HepG2 (cell line): ENCODE measurements around the gene TRPM5. TPM values are rescaled to one million over a fixed set of nuclear protein-coding genes. Genes with fewer than 3 reads are reported as not detected.

Experiments
- ATAC-seq: fragments of 200-7000 bp; cut with Tn5 transposase; 3 replicates; pipeline ENCODE4 v1.9.1; 2020; ENCODE audit warnings: mild to moderate bottlenecking, moderate library complexity
- BruUV-seq: library from RNA; stranded (reverse); fragments of 400-500 nt; replicated peaks from 2 replicates; lab custom pipeline; 2021; lab: Mats Ljungman, UMichigan
- CTCF ChIA-PET: fragments of 300-600 bp; formaldehyde crosslinking; extraction: SDS; loops from one replicate; lab custom pipeline; 2021; ENCODE audit warnings: low total read pairs, inconsistent platforms, low intra/inter-chr PET ratio; lab: Yijun Ruan, JAX
- POLR2A ChIA-PET: fragments of 350-600 bp; sonication (Branson Sonifier 250); formaldehyde crosslinking; loops from one replicate; lab custom pipeline; 2020; ENCODE audit warnings: antibody characterized with exemption, inconsistent platforms; lab: Yijun Ruan, JAX
- DNase-seq: peaks from one replicate; pipeline ENCODE4 v3.0.0-alpha.2; 2015; ENCODE audit warnings: low spot score
- FAIRE-seq: peaks from 3 replicates; lab custom pipeline; 2011; peaks lifted over from hg19 to GRCh38; lab: Jason Lieb, UNC
- H2AFZ ChIP-seq: one replicate; pipeline ENCODE4 v1.6.1; 2011; ENCODE audit warnings: low read length, inconsistent platforms
- H3K27ac ChIP-seq: fragments of 300-600 bp; 3 replicates; pipeline ENCODE4 v1.8.0; 2011; ENCODE audit warnings: mixed run types, mild to moderate bottlenecking, mixed read lengths, low read length, inconsistent platforms; ENCODE audit not compliant: insufficient read depth; ENCODE audit errors: extremely low read length
- H3K27me3 ChIP-seq, 2 experiments: fragments of 200-600 bp in 1 of 2; 2 replicates in 1 of 2; 3 replicates in 1 of 2; pipeline versions ENCODE4 v1.6.0 to v1.8.0; 2011; ENCODE audit warnings: low read length in 2 of 2, mild to moderate bottlenecking in 2 of 2, moderate library complexity in 2 of 2, inconsistent platforms in 1 of 2; ENCODE audit not compliant: insufficient read depth in 2 of 2, control insufficient read depth in 1 of 2
- H3K36me3 ChIP-seq, 2 experiments: fragments of 200-600 bp in 1 of 2; replicated peaks in 1 of 2; 2 replicates in 1 of 2; 3 replicates in 1 of 2; pipeline versions ENCODE4 v1.5.1 to v1.8.0; 2011; ENCODE audit warnings: low read length in 2 of 2, inconsistent platforms in 1 of 2; ENCODE audit not compliant: insufficient read depth in 2 of 2, control insufficient read depth in 1 of 2
- H3K4me1 ChIP-seq: 2 replicates; pipeline ENCODE4 v1.5.1; 2012; ENCODE audit warnings: low read length, inconsistent platforms; ENCODE audit not compliant: insufficient read depth
- H3K4me2 ChIP-seq: 2 replicates; pipeline ENCODE4 v1.6.0; 2011; ENCODE audit warnings: low read depth, low read length, inconsistent platforms
- H3K4me3 ChIP-seq, 3 experiments: fragments of 200-600 bp in 1 of 3; sonication (generic), shearing (Covaris generic) in 1 of 3; replicated peaks in 1 of 3; 2 replicates each; pipeline ENCODE4 v1.5.1; 2011 to 2016; ENCODE audit warnings: low read length in 3 of 3, inconsistent platforms in 2 of 3, low read depth in 2 of 3, mild to moderate bottlenecking in 2 of 3, control low read depth in 1 of 3, mixed read lengths in 1 of 3; ENCODE audit not compliant: insufficient read depth in 1 of 3
- H3K79me2 ChIP-seq: one replicate; pipeline ENCODE4 v1.6.1; 2011; ENCODE audit warnings: low read length, inconsistent platforms; ENCODE audit not compliant: insufficient read depth
- H3K9ac ChIP-seq: 2 replicates; pipeline ENCODE4 v1.6.0; 2011; ENCODE audit warnings: mild to moderate bottlenecking, low read depth, low read length, inconsistent platforms; ENCODE audit not compliant: insufficient read depth
- H3K9me3 ChIP-seq: 2 replicates; pipeline ENCODE4 v1.5.1; 2012; ENCODE audit warnings: mild to moderate bottlenecking, low read length
- H4K20me1 ChIP-seq: 2 replicates; pipeline ENCODE4 v1.6.0; 2011; ENCODE audit warnings: inconsistent platforms, mild to moderate bottlenecking, low read length, moderate library complexity; ENCODE audit not compliant: insufficient read depth
- AFF4 ChIP-seq: sonication (generic); formaldehyde crosslinking; IDR thresholded peaks from 2 replicates; pipeline ENCODE4 v1.4.0; 2020; ENCODE audit warnings: missing genetic modification reagents
- CBX5 ChIP-seq: sonication (generic); formaldehyde crosslinking; IDR thresholded peaks from 2 replicates; pipeline ENCODE4 v1.4.0; 2020; ENCODE audit warnings: missing genetic modification reagents, borderline replicate concordance
- CENPT ChIP-seq: sonication (generic); formaldehyde crosslinking; IDR thresholded peaks from 2 replicates; pipeline ENCODE4 v1.8.0; 2022; ENCODE audit warnings: low read depth, mild to moderate bottlenecking, moderate library complexity, missing genetic modification reagents
- DMTF1 ChIP-seq: sonication (generic); formaldehyde crosslinking; IDR thresholded peaks from 2 replicates; pipeline ENCODE4 v1.4.0; 2020; ENCODE audit warnings: mild to moderate bottlenecking, missing genetic modification reagents
- MED13 ChIP-seq: sonication (generic); formaldehyde crosslinking; IDR thresholded peaks from 2 replicates; pipeline ENCODE4 v1.5.0; 2020; ENCODE audit warnings: missing genetic modification reagents
- MXD3 ChIP-seq: IDR thresholded peaks from 2 replicates; pipeline ENCODE4 v1.6.1; 2016; ENCODE audit warnings: mild to moderate bottlenecking, missing biosample characterization, missing genetic modification reagents
- NAIF1 ChIP-seq: sonication (generic); formaldehyde crosslinking; IDR thresholded peaks from 2 replicates; pipeline ENCODE4 v1.5.0; 2020; ENCODE audit warnings: mild to moderate bottlenecking, missing genetic modification reagents, borderline replicate concordance
- POGZ ChIP-seq: sonication (generic); formaldehyde crosslinking; IDR thresholded peaks from 2 replicates; pipeline ENCODE4 v1.4.0; 2020; ENCODE audit warnings: mild to moderate bottlenecking, missing genetic modification reagents
- SIN3B ChIP-seq: fragments of 150-350 bp; IDR thresholded peaks from 2 replicates; pipeline ENCODE4 v1.6.1; 2014; ENCODE audit warnings: low read length
- TFDP2 ChIP-seq: sonication (generic); formaldehyde crosslinking; IDR thresholded peaks from 2 replicates; pipeline ENCODE4 v1.4.0; 2020; ENCODE audit warnings: missing genetic modification reagents
- THAP11 ChIP-seq: IDR thresholded peaks from 2 replicates; pipeline ENCODE4 v1.6.1; 2016; ENCODE audit warnings: missing biosample characterization, missing genetic modification reagents
- ZNF138 ChIP-seq: sonication (generic); formaldehyde crosslinking; IDR thresholded peaks from 2 replicates; pipeline ENCODE4 v1.5.0; 2020; ENCODE audit warnings: mild to moderate bottlenecking, low read depth, missing genetic modification reagents
- ZNF441 ChIP-seq: sonication (generic); formaldehyde crosslinking; IDR thresholded peaks from 2 replicates; pipeline ENCODE4 v1.7.0; 2021; ENCODE audit warnings: missing genetic modification reagents, borderline replicate concordance
- ZNF496 ChIP-seq: sonication (generic); formaldehyde crosslinking; IDR thresholded peaks from 2 replicates; pipeline ENCODE4 v1.8.1; 2023; ENCODE audit warnings: mild to moderate bottlenecking, moderate library complexity, missing genetic modification reagents; ENCODE audit not compliant: insufficient replicate concordance
- ZNF510 ChIP-seq: sonication (generic); formaldehyde crosslinking; IDR thresholded peaks from 2 replicates; pipeline ENCODE4 v1.4.0; 2020; ENCODE audit warnings: low read depth, mild to moderate bottlenecking, missing genetic modification reagents
- ZNF672 ChIP-seq: sonication (generic); formaldehyde crosslinking; IDR thresholded peaks from 2 replicates; pipeline ENCODE4 v1.8.1; 2022; ENCODE audit warnings: missing genetic modification reagents
- ZNF878 ChIP-seq: sonication (generic); formaldehyde crosslinking; IDR thresholded peaks from 2 replicates; pipeline ENCODE4 v1.8.1; 2023; ENCODE audit warnings: mild to moderate bottlenecking, missing genetic modification reagents, moderate library complexity
- ZSCAN30 ChIP-seq: sonication (generic); formaldehyde crosslinking; IDR thresholded peaks from 2 replicates; pipeline ENCODE4 v1.5.0; 2020; ENCODE audit warnings: mild to moderate bottlenecking, missing genetic modification reagents
- WGBS: methylation state at CpG from one replicate; pipeline ENCODE4 v1.1.6; 2017; ENCODE audit warnings: low lambda C conversion rate; 5-methylcytosine and 5-hydroxymethylcytosine counted together
- in situ Hi-C: cut with HindIII; loops from 2 replicates; pipeline ENCODE4 v1.10.0; 2017; ENCODE audit warnings: low pct_unique_long_range_greater_than_20kb; ENCODE audit not compliant: extremely low pct_ligation_motif_present
- intact Hi-C: fragments of 100-400 bp; cut with micrococcal nuclease; formaldehyde crosslinking; loops from one replicate; pipeline ENCODE4 v1.10.0; 2022; ENCODE audit not compliant: unreplicated experiment
- polyA plus RNA-seq, 8 experiments: library from polyadenylated mRNA; depleted of rRNA in 3 of 8; stranded (reverse) in 7 of 8; unstranded in 1 of 8; fragments of >200 nt; fragmentation: Illumina TruSeq in 4 of 8; extraction: Trizol in 4 of 8; gene quantifications; 2 replicates each; pipeline versions ENCODE4 v1.2.1 to v1.2.3, GENCODE V29; 2011 to 2016; ENCODE audit warnings: low read depth in 4 of 8, missing spikeins in 1 of 8, mixed read lengths in 1 of 8; ENCODE audit not compliant: insufficient read depth in 1 of 8
- total RNA-seq, 5 experiments: library from RNA; depleted of rRNA; stranded (reverse); fragments of >200 nt; fragmentation: Illumina TruSeq; extraction: Trizol; gene quantifications; 2 replicates each; pipeline ENCODE4 v1.2.3, GENCODE V29; 2016; ENCODE audit warnings: low read depth in 1 of 5

TRPM5 gene
- total and polyA plus RNA-seq, 2 of the 13 experiments (the other 11 are each of a cell fraction or from before 2014, with no cell fraction given), result 0.12 TPM; not detected in 1

GRCh38 chr11:2402106-2402505 lies 42.2 kb downstream of the TRPM5 start:
- BruUV-seq, result no TSS peak
- DNase-seq, result no peak

More at GRCh38 chr11:2402106-2402505, 42.2 kb downstream of the TRPM5 start:
- H2AFZ ChIP-seq, result no peak overlapping the region
- H3K27me3 ChIP-seq, result no peaks in the 10 kb centered on the region; a peak in 1 of 5 replicates
- TF ChIP-seq TFDP2 (no peak), ZNF510 (CRISPR knock-in tag) (no peak), ZNF672 (no peak), POGZ (CRISPR knock-in tag) (no peak), MED13 (CRISPR knock-in tag) (no peak), ZNF138 (CRISPR knock-in tag) (no peak), ZSCAN30 (no peak), DMTF1 (CRISPR knock-in tag) (no peak), MXD3 (CRISPR knock-in tag) (no peak), CENPT (CRISPR knock-in tag) (no peak), AFF4 (CRISPR knock-in tag) (no peak), ZNF878 (CRISPR knock-in tag) (no peak), THAP11 (CRISPR knock-in tag) (no peak), ZNF496 (CRISPR knock-in tag) (no peak), SIN3B (no peak), NAIF1 (CRISPR knock-in tag) (no peak), ZNF441 (CRISPR knock-in tag) (no peak), CBX5 (no peak)
- peaks cover 14% of the 10 kb centered on the region for H3K79me2 ChIP-seq
- H3K9ac ChIP-seq, result peak overlapping the region; percentile 99; the same call in 1 of the 2 replicates
- H4K20me1 ChIP-seq, result no peaks in the 10 kb centered on the region
- FAIRE-seq (no peak), ATAC-seq (no peak)
- H3K36me3 ChIP-seq, result peaks cover 6 to 7% of the 10 kb centered on the region in 2 experiments; a peak in 2 of 5 replicates
- WGBS, result 100% methylated on average over 13 of the region's 13 CpGs
- H3K4me1 ChIP-seq, result peaks cover 24% of the 10 kb centered on the region
- H3K4me2 ChIP-seq, result peak overlapping the region; percentile 88
- H3K9me3 ChIP-seq, result no peaks in the 10 kb centered on the region
- intact Hi-C loops, result loop anchor here (5.0 kb wide), 1 partner anchor 190 kb away; no protein-coding TSS in a partner anchor
- no peak overlapping the region for H3K27ac ChIP-seq
- ChIA-PET POLR2A (interaction anchor here (2.0 to 3.4 kb wide), 2 partner anchors 9 to 501 kb away, joined by 9 to 49 read pairs; no protein-coding TSS in a partner anchor), CTCF (interaction anchor here (3.9 kb wide), 1 partner anchor 18 kb away, joined by 55 read pairs; no protein-coding TSS in a partner anchor)
- H3K4me3 ChIP-seq, result peak overlapping the region; percentile 80 to 99 (median 96); a peak in 5 of 6 replicates
- in situ Hi-C loops, result no loop called here
